K562 (cell line): ENCODE results near the gene MLIP.

Experiments used
- CBX1 ChIP-seq: sonication (generic); IDR thresholded peaks from 2 replicates; pipeline ENCODE4 v1.6.1; 2016; ENCODE audit warnings: antibody characterized with exemption, low read depth, mild to moderate bottlenecking
- CHD7 ChIP-seq: fragments of 200-600 bp; sonication (generic); IDR thresholded peaks from one replicate; pipeline ENCODE4 v1.6.1; 2012; ENCODE audit warnings: mild to moderate bottlenecking, low read depth, low read length, inconsistent platforms
- CREB3L1 ChIP-seq: fragments of 450-650 bp; IDR thresholded peaks from 2 replicates; pipeline ENCODE4 v1.6.1; 2014; ENCODE audit warnings: low read depth, mild to moderate bottlenecking, moderate library complexity, borderline replicate concordance
- CTCF ChIP-seq, 3 experiments: IDR thresholded peaks in 2 of 3; conservative IDR thresholded peaks in 1 of 3; 2 replicates each; pipeline ENCODE4 v1.5.1; 2011 to 2012; ENCODE audit warnings: low read length in 3 of 3, mild to moderate bottlenecking in 3 of 3, control low read depth in 2 of 3, improper control_type of control experiment in 1 of 3, inconsistent platforms in 1 of 3, low read depth in 1 of 3, mixed read lengths in 1 of 3, moderate library complexity in 1 of 3; ENCODE audit not compliant: insufficient read depth in 2 of 3
- FOXP4 ChIP-seq: sonication (generic); formaldehyde crosslinking; IDR thresholded peaks from 2 replicates; pipeline ENCODE4 v1.8.0; 2022; ENCODE audit warnings: mild to moderate bottlenecking, missing genetic modification reagents, borderline replicate concordance
- MAX ChIP-seq: sonication (generic); formaldehyde crosslinking; IDR thresholded peaks from 2 replicates; pipeline ENCODE4 v1.9.0; 2022; ENCODE audit warnings: mild to moderate bottlenecking, missing genetic modification reagents
- NR3C1 ChIP-seq: sonication (generic); formaldehyde crosslinking; IDR thresholded peaks from 2 replicates; pipeline ENCODE4 v1.8.1; 2022; ENCODE audit warnings: missing genetic modification reagents
- NUFIP1 ChIP-seq: fragments of 450-650 bp; IDR thresholded peaks from 2 replicates; pipeline ENCODE4 v1.6.1; 2018; ENCODE audit not compliant: partially characterized antibody
- POLR3G ChIP-seq: IDR thresholded peaks from 2 replicates; pipeline ENCODE4 v1.6.1; 2011; ENCODE audit not compliant: insufficient read length, insufficient replicate concordance; ENCODE audit errors: extremely low read depth
- THAP12 ChIP-seq: fragments of 250-450 bp; sonication (Bioruptor Pico); IDR thresholded peaks from 2 replicates; pipeline ENCODE4 v1.9.0; 2021; ENCODE audit warnings: mild to moderate bottlenecking, inconsistent platforms
- ZNF274 ChIP-seq: IDR thresholded peaks from 2 replicates; pipeline ENCODE4 v1.6.1; 2011; ENCODE audit warnings: low read depth, mild to moderate bottlenecking, low read length, moderate library complexity, borderline replicate concordance

- TF ChIP-seq THAP12 (CRISPR knock-in tag) (no peak), CREB3L1 (no peak), ZNF274 (no peak), NUFIP1 (no peak), FOXP4 (CRISPR knock-in tag) (no peak), CTCF (IDR thresholded peaks at IDR 0.05 in 2 of 3, conservative IDR thresholded peaks at IDR 0.05 in 1 of 3; ENCODE audit: insufficient read depth in 2 of 3, low read depth in 1 of 3, low read length in 3 of 3) (no peak), NR3C1 (no peak), CBX1 (no peak), POLR3G (no peak), CHD7 (no peak), MAX (CRISPR knock-in tag) (no peak)
These were observed 153.5 kb downstream of the MLIP start for GRCh38 chr6:54264581-54265272.
